ENCODE results near the gene SORBS2. TPM values are rescaled to one million over a fixed set of nuclear protein-coding genes. Genes with fewer than 3 reads are reported as not detected.
A peak's percentile ranks its signal among the peaks of the same experiment; 100 is the strongest.

The SORBS2 gene
- total and polyA plus RNA-seq, 5 donors = 181 to 776 (median 613) TPM

DNA sequence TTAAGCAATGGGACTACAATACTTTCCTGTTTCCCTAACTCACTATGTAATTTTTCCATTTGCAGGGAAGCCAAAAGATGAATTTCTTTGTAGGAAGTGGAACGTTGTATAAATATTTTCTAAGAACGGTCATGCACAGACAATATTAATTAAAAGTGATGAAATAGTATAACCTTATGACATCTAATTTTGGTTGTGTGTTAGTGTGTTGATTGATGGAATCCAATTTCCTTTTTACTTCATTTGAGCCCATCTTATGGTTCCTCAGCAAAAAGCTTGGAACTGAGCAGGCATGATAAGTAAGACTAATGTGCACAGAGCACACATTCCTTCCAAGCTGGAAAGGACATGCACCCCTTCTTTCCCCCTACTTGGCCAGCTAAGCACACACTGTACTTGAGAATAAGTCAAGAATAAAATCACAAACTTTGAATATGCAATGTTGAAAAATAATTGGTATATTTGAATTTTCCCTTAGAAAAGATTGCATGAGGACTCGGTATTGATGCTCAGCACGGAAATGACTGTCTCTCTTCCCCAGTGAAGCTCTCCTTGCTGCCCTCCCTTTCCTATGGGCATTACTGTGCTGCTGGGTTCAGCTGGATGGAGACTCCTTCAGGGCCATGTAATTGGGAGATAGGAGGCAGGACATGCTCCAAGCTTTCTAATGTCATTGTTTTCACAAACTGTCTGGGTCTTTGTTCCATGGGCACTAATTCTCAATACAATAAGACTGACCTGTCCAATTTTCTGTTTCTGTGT, 257.4 kb downstream of the SORBS2 start:
- Histone ChIP-seq H3K9me3 (ENCODE audit: control insufficient read depth, low read length) (no peaks in the 10 kb centered on the region), H3K4me1 (ENCODE audit: control insufficient read depth, insufficient read depth, low read length) (no peaks in the 10 kb centered on the region), H3K4me3 (ENCODE audit: low read length) (no peak overlapping the region), H3K27me3 (ENCODE audit: control insufficient read depth, insufficient read depth) (no peaks in the 10 kb centered on the region), H3K27ac (ENCODE audit: low read length) (no peak overlapping the region)
- intact Hi-C loops (cut with DNase I) = no loop called here
- 52% methylated on average over 4 of the region's 4 CpGs for WGBS
- no peak for DNase-seq
- ATAC-seq = peak; percentile 77 to 95

DNA sequence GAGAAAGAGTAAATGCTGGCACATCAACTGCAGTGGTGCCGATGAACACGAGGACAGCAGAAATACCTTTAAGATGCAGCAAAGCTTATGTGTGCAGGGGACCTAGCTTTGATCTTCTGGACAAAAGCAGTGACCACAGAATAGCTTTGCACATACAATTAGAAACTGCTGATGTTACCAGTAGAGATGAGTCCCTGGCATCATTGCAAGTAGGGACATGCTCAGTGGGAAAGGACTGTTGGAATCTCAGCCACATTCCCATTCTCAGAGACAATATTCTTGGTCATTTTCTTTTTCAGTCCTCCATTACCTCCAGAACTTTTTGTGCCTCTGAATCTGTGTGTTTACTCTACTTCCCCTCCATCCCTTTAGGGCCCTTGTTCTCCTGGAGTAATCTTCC, 259.7 kb downstream of the SORBS2 start:
- Histone ChIP-seq H3K9me3 (ENCODE audit: control insufficient read depth, low read length) (no peaks in the 10 kb centered on the region), H3K4me1 (ENCODE audit: control insufficient read depth, insufficient read depth, low read length) (no peaks in the 10 kb centered on the region), H3K27ac (ENCODE audit: low read length) (no peak overlapping the region), H3K27me3 (ENCODE audit: control insufficient read depth, insufficient read depth) (no peaks in the 10 kb centered on the region), H3K4me3 (ENCODE audit: low read length) (no peak overlapping the region)
- ATAC-seq (no peak), DNase-seq (no peak)
- WGBS = 86% methylated on average over 2 of the region's 2 CpGs
- intact Hi-C loops (cut with DNase I) = no loop called here

GRCh38 chr4:185550933-185551332, 261.1 kb downstream of the SORBS2 start:
- Histone ChIP-seq H3K27ac (ENCODE audit: low read length) (no peak overlapping the region), H3K9me3 (ENCODE audit: control insufficient read depth, low read length) (no peaks in the 10 kb centered on the region), H3K4me1 (ENCODE audit: control insufficient read depth, insufficient read depth, low read length) (no peaks in the 10 kb centered on the region), H3K27me3 (ENCODE audit: control insufficient read depth, insufficient read depth) (no peaks in the 10 kb centered on the region), H3K4me3 (ENCODE audit: low read length) (no peak overlapping the region)
- intact Hi-C loops (cut with DNase I) = no loop called here
- WGBS = 48% methylated on average over 1 of the region's 1 CpG
- DNase-seq (no peak), ATAC-seq (no peak)

GRCh38 chr4:185549095-185549639, 262.8 kb downstream of the SORBS2 start:
- H3K27me3 ChIP-seq (ENCODE audit: control insufficient read depth, insufficient read depth) = no peaks in the 10 kb centered on the region
- WGBS = 70% methylated on average over 2 of the region's 2 CpGs
- H3K9me3 ChIP-seq (ENCODE audit: control insufficient read depth, low read length) = no peaks in the 10 kb centered on the region
- intact Hi-C loops (cut with DNase I) = no loop called here
- no peak overlapping the region for H3K4me3 ChIP-seq (ENCODE audit: low read length)
- no peak for ATAC-seq
- DNase-seq = no peak
- no peaks in the 10 kb centered on the region for H3K4me1 ChIP-seq (ENCODE audit: control insufficient read depth, insufficient read depth, low read length)
- no peak overlapping the region for H3K27ac ChIP-seq (ENCODE audit: low read length)

DNA sequence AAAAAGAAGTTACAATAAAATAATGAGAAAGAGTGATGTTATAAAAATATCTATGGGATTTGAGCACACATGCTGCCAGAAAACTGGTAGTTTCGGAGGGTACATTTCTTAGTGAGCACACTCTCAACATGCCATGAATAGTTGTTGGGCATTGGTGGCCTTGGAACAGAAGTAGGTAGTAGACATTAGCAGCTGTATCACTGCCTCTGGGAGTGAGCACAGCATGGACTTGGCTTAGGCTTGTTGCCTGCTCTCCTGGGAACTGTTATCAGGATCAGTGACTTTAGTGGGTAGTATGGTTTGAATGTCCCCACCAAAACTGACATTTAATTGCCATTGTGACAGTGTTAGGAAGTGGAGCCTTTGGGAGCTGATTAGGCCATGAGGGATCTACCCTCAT, 263.4 kb downstream of the SORBS2 start:
- no peak overlapping the region for H3K27ac ChIP-seq (ENCODE audit: low read length)
- ATAC-seq = peak; percentile 37 to 41
- H3K27me3 ChIP-seq (ENCODE audit: control insufficient read depth, insufficient read depth) = no peaks in the 10 kb centered on the region
- no peak for DNase-seq
- intact Hi-C loops (cut with DNase I) = no loop called here
- 69% methylated on average over 1 of the region's 1 CpG for WGBS
- no peak overlapping the region for H3K4me3 ChIP-seq (ENCODE audit: low read length)
- H3K4me1 ChIP-seq (ENCODE audit: control insufficient read depth, insufficient read depth, low read length) = no peaks in the 10 kb centered on the region
- H3K9me3 ChIP-seq (ENCODE audit: control insufficient read depth, low read length) = no peaks in the 10 kb centered on the region

GRCh38 chr4:185546335-185546734, 265.7 kb downstream of the SORBS2 start:
- DNase-seq = no peak
- no peak overlapping the region for H3K27ac ChIP-seq (ENCODE audit: low read length)
- ATAC-seq = no peak
- WGBS = 92% methylated on average over 6 of the region's 6 CpGs
- H3K4me1 ChIP-seq (ENCODE audit: control insufficient read depth, insufficient read depth, low read length) = peaks cover 5% of the 10 kb centered on the region
- no peaks in the 10 kb centered on the region for H3K27me3 ChIP-seq (ENCODE audit: control insufficient read depth, insufficient read depth)
- no peaks in the 10 kb centered on the region for H3K9me3 ChIP-seq (ENCODE audit: control insufficient read depth, low read length)
- H3K4me3 ChIP-seq (ENCODE audit: low read length) = no peak overlapping the region
- intact Hi-C loops (cut with DNase I) = no loop called here

DNA sequence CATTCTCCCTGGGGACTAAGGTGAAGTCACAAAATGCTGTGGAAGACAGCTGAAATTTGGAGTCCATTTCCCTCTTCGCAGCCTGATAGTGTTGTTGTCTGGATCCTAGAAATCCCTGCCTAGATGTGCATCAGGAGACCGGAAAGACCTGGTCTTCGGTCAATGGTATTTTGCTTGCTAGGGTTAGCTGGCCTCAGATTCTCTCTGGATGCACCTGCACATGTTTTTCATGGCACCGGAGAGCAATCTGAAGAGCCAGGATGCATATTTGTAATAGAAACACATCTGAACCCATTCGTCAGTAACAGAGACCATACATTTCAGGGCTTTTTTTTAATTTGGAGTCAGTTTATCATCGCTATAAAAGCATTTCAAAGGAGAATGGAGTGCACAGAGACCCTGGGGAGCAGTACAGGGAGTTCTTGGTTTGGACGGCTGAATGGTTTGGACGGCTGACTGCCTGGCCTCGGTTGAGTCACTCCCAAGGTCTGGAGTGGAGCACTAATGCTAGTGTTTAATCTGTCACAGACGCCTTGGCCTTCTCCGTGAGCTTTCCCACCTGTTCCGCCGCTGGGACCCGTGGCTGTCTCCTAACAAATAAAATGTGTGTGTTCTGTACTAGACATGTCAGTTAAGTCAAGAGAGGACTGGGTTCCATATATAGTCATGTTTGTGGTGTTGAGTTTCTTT, 269.2 kb downstream of the SORBS2 start:
- 58% methylated on average over 14 of the region's 14 CpGs for WGBS
- Histone ChIP-seq H3K9me3 (ENCODE audit: control insufficient read depth, low read length) (no peaks in the 10 kb centered on the region), H3K27me3 (ENCODE audit: control insufficient read depth, insufficient read depth) (no peaks in the 10 kb centered on the region), H3K4me3 (ENCODE audit: low read length) (no peak overlapping the region), H3K27ac (ENCODE audit: low read length) (no peak overlapping the region), H3K4me1 (ENCODE audit: control insufficient read depth, insufficient read depth, low read length) (peaks cover 14% of the 10 kb centered on the region)
- ATAC-seq (peak; percentile 83 to 92), DNase-seq (peak; percentile 81 to 93 (median 91))
- intact Hi-C loops (cut with DNase I) = no loop called here

DNA sequence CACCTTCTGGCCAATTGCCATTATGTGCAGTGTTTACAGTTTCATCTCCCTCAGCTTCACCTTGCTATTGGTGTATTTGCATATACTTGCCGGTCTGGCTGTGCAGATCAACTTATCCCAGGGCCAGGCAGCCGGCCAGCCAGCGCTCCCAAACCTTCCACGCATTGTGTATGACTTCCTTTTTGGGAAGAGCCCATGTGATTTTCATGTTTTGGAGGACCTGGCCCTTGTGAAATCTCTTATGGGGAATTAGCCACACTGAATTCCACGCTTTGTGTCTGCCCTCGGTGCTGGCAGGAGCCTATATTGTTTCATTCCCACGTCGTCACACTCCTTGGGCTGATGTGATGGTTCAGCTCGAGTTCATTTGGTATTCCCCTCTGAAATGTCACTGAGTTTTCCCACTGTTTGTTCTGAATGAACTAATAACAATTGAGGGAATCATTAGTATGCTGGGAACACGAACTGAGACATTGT, 270.7 kb downstream of the SORBS2 start:
- intact Hi-C loops (cut with DNase I) = no loop called here
- peaks cover 14% of the 10 kb centered on the region for H3K4me1 ChIP-seq (ENCODE audit: control insufficient read depth, insufficient read depth, low read length)
- H3K4me3 ChIP-seq (ENCODE audit: low read length) = no peak overlapping the region
- no peaks in the 10 kb centered on the region for H3K27me3 ChIP-seq (ENCODE audit: control insufficient read depth, insufficient read depth)
- 13% methylated on average over 10 of the region's 10 CpGs for WGBS
- peak overlapping the region; percentile 78 for H3K27ac ChIP-seq (ENCODE audit: low read length)
- peak; percentile 81 to 93 (median 92) for DNase-seq
- H3K9me3 ChIP-seq (ENCODE audit: control insufficient read depth, low read length) = no peaks in the 10 kb centered on the region
- ATAC-seq = peak; percentile 83

DNA sequence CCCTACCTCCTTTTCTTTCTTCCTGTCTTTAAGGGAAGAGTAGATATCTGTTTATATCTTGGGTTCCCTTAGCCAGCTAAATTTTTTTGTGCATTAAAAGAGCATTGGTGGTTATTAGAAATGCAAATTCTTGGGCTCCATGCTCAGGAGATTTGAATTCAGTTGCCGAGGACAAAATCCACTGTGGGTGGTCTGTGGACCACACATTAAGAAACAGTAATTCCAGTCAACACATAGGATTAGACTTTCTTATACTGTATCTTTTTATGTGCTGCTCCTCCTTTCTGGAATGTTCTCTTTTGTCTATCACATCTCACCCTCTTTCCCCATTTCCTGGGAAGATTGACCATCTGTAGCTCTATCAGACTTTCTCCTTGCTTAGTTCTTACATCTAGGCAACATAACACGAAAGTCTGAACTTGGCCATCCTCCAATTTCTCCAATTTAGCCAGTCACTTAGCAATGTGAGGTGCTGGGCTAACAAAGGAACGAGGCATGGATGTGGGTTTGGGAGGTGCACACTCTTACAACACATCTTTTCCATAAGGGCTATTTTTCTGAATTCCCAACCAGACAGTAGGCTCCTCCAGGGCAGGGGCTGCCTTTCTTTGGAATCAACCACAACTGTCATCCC, 271.4 kb downstream of the SORBS2 start:
- intact Hi-C loops (cut with DNase I) = no loop called here
- H3K9me3 ChIP-seq (ENCODE audit: control insufficient read depth, low read length) = no peaks in the 10 kb centered on the region
- H3K4me3 ChIP-seq (ENCODE audit: low read length) = no peak overlapping the region
- H3K27me3 ChIP-seq (ENCODE audit: control insufficient read depth, insufficient read depth) = no peaks in the 10 kb centered on the region
- peaks cover 14% of the 10 kb centered on the region for H3K4me1 ChIP-seq (ENCODE audit: control insufficient read depth, insufficient read depth, low read length)
- peak overlapping the region; percentile 78 for H3K27ac ChIP-seq (ENCODE audit: low read length)
- ATAC-seq (no peak), DNase-seq (no peak)
- 51% methylated on average over 3 of the region's 3 CpGs for WGBS

- Histone ChIP-seq H3K27ac (ENCODE audit: low read length) (no peak overlapping the region), H3K9me3 (ENCODE audit: control insufficient read depth, low read length) (no peaks in the 10 kb centered on the region), H3K4me3 (ENCODE audit: low read length) (no peak overlapping the region), H3K27me3 (ENCODE audit: control insufficient read depth, insufficient read depth) (no peaks in the 10 kb centered on the region), H3K4me1 (ENCODE audit: control insufficient read depth, insufficient read depth, low read length) (peaks cover 14% of the 10 kb centered on the region)
- no peak for ATAC-seq
- WGBS = 63% methylated on average over 8 of the region's 8 CpGs
- intact Hi-C loops (cut with DNase I) = no loop called here
- no peak for DNase-seq
Measured at GRCh38 chr4:185540040-185540439, 272.0 kb downstream of the SORBS2 start.

- DNase-seq (no peak), ATAC-seq (no peak)
- H3K27me3 ChIP-seq (ENCODE audit: control insufficient read depth, insufficient read depth) = no peaks in the 10 kb centered on the region
- H3K4me3 ChIP-seq (ENCODE audit: low read length) = no peak overlapping the region
- peaks cover 14% of the 10 kb centered on the region for H3K4me1 ChIP-seq (ENCODE audit: control insufficient read depth, insufficient read depth, low read length)
- no peak overlapping the region for H3K27ac ChIP-seq (ENCODE audit: low read length)
- no peaks in the 10 kb centered on the region for H3K9me3 ChIP-seq (ENCODE audit: control insufficient read depth, low read length)
- intact Hi-C loops (cut with DNase I) = loop anchor here in 2 of 4 donors (5.0 to 10.0 kb wide), 3 partner anchors 33 to 58 kb away; no protein-coding TSS in a partner anchor
- WGBS = 78% methylated on average over 1 of the region's 1 CpG
Measured at GRCh38 chr4:185538806-185539205, 273.2 kb downstream of the SORBS2 start.
